GM21825 (cell line): Measurements from ENCODE around the gene CHST13.

ENCODE experiments used
- ATAC-seq: cut with Tn5 transposase; IDR thresholded peaks from one replicate; pipeline ENCODE4 v1.9.1; 2021; ENCODE audit warnings: mild to moderate bottlenecking, moderate library complexity; ENCODE audit not compliant: unreplicated experiment

Gene CHST13

GRCh38 chr3:126540342-126540849, 16.4 kb downstream of the CHST13 start:
- no peak for ATAC-seq

DNA sequence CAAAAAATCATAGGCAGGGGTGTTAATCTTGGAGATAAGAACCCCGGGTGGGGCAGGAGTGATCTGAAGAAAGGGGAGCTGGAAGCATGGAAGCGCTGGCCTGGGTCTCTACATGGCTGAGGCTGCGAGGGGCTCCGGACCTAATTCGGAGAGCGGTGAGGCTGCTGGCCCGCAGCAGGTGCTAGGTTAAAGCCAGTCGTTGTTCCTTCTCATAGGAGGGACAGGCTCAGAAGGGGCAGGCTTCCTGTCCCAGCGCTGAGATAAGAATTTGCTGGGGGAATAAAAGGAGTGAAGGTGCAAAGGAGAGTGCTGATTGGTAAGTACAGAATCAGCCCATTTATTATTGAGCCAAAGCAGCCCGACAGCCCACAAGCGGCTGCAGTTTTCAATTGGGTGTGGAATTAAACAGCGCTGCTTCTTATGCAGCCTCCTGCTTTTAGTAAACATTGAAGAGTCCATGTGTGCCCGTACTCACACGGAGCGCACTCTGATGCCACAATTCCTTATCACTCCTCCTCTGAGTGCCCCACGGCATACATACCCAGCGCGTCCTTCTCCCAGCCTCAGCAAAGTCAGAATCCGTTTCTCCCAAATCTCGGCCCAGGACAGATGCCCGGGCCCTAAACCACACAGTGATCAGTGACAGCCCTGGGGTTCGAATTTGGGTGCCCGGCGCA, 17.1 kb downstream of the CHST13 start:
- no peak for ATAC-seq

- no peak for ATAC-seq
Measured at GRCh38 chr3:126541628-126542339, 17.8 kb downstream of the CHST13 start.

DNA sequence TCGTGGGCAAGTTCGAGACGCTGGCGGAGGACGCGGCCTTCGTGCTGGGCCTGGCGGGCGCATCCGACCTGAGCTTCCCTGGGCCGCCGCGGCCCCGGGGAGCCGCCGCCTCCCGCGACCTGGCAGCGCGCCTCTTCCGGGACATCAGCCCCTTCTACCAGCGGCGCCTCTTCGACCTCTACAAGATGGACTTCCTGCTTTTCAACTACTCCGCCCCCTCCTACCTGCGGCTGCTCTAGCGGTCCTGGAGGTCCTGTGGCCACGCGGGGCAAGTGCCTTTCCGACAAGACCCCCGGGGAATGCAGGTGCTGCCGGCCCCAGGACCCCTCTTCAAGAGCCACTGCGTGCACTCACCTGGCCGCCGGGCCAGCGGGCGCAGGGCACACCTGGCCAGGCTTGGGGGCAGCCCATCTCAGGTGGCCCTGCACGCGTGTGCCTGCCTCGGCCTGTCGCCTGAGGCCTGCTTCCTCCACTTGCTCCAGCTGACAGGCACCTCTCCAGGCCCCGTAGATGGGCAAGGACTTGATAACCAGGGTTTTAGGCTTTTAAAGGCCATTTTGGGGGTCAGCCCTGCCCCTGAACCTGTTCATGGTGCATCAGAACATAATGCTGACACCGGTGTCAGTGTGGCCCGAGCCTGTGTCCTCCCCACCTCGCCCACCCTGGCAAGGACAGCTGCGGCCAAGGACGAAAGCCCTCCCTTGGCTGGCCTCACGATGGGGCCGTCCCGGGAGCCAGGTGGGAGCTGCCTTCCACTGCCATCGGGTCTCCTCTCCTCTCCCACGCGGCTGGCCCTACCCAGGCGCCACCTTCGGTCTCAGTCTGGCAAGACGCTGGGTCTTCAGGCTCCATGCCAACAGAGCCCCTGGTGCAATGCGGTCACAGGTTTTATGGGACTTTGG, 18.6 kb downstream of the CHST13 start:
- ATAC-seq, result no peak

DNA sequence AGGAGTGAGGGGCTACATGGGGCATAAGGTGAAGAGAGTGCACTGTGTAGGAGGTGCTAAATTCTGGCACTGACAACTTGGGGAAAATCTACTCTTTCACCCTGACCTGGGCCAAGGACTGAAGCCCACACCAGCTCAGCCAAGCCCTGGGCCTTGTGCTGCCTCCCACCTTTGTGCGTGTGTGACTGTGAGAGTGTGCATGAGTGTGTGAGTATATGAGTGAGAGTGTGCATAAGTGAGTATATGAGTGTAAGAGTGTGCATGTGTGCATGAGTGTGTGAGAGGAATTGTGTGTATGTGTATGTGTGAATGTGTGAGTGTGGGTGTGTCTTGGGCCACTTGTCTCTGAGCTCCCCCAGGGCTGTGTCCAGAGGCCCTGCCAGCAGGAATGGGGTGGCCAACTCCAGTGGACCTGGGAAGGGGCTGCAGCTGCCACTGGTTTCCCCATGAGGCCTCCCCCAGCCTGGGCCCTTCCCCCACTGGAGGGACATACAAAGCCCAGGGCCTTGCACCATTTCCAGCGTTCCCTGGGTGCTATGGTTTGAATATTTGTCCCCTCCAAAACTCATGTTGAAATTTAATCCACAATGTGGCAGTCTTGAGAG, 19.6 kb downstream of the CHST13 start:
- no peak for ATAC-seq

GRCh38 chr3:126544596-126545281, 20.8 kb downstream of the CHST13 start:
- ATAC-seq, result no peak

DNA sequence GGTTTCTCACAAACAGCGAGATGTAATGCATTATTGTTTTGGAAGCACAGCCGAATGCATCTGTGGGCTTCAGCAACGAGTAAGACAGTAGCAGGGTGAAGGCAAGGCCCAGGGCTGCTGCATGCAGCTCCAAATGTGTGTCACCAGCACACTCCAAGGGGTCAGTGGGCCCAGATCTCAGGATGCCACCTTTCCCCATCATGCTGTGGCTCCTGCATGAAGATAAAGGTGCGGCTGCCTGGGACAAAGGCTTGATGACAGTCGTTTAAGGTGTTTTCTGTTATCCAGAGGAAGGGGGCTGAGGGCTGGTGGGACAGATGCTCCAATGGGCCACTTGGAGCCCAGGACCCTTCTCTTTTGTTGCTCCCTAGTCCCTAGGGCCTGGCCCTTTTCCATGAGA, 21.6 kb downstream of the CHST13 start:
- no peak for ATAC-seq

DNA sequence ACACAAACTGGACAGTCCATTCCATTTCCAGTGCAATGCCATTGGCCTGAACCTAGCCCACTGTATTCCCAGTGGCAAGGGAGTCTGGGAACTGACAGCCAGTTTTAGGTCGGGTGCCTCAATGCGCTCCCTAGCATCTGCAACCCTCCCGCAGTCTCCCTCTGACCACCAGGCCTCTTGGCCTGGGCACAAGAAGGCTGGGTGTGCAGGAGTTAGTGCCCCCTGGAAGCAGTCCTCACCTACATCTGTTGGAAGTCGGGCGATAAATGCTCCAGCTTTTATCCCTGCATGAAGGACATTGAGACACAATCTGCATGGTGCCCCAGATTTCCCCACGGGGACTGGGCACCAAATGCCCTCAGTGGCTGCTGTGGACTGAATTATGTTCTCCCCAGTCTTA, 22.1 kb downstream of the CHST13 start:
- ATAC-seq, result no peak

GRCh38 chr3:126546549-126547239, 22.7 kb downstream of the CHST13 start:
- ATAC-seq, result no peak

GRCh38 chr3:126547721-126548120, 23.8 kb downstream of the CHST13 start:
- no peak for ATAC-seq

DNA sequence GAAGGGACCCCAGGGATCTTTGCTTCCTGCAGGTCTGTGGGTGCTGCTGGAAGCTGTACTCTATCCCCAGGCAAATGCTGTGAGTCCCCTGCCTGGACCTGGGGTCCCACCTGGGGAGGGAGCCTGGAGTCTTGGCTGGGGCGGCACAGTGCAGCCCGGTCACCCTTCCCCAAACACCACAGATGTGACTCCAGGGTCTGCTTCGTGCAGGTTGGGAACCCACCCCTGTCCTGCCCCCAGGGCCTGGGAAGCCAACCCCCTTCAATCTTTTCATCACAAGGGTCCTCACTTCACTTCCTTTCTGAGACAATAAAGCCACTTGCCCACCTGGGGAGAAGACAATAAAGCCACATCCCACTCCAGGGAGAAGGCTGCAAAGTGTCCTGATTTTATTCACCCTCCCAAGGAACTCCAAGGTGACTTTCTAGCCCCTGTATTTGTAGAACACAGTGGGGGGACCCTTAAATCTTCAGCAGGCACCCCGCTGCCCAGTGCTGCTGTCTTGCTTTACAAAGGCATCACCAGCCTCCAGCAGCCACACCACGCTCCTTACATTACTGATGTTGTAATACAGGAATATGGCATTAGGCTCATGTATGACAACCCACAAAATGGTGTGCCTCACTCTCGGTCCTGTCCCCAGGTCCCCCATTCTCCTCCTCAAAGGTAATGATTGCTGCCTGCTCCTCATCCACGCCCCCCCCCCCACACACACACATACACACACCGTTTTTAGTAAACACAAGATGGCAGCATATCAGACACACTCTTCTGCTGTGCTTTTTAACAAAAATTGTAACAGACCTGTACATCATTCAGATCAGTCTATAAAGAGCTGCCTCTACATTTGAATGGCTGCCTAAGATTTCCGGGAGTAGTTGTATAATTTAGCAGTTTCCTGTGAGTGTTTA, 24.9 kb downstream of the CHST13 start:
- ATAC-seq, result no peak

DNA sequence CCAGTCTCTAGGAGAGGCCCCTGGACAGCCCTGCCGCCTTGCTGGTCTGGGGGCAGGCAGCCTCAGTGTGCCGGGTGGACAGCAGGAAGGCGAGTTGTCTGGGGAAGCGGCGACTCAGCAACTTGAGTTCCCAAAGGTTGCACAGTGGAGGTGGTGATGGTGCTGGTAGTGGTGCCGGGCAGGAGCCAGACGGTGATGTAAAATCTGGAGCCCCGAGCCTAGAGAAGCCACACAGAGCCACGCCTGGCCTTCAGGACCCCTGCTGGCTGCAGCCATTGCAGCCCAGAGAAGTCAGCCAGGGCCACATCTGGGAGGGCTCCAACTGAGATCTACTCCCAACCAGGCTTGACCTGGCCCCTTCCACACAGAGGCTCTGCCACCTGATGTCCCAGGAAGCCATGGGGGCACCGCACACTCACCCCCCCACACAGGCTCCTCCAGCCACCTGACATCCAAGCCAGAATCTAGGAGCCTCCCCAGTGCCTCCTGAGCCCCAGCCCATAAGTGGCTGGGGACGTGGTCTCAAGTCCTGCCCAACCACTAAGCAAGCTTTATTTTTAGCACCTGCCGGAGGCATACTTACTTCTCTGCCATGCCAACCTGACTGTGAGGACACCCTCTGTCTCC, 26.0 kb downstream of the CHST13 start:
- ATAC-seq, result no peak

DNA sequence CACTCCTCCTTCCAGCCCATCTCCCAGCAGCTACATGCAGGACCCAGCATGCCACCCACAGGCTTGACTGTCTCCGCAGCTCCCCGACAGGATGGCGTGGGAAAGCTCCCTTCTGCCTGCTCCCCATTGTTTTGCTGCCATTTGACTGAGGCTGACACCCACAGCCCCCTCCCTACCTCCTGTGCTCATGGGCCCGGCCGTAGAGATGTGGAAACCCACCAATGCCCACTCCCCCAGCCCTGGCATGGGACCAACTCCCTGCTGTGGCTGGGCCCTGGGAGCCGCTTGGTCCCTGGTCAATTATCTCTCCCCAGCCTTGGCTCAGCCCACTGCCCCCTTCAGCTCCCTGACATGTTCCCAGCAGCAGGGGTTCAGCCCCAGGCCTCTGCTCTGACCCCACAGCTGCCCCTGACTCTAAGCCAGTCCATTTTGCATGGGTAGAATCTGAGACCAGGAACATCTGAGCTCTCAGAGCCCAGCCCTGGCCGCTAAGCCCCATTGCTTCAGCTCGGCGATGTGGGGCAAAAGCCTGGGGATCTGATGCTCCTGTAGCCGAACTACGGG, 26.6 kb downstream of the CHST13 start:
- no peak for ATAC-seq

GRCh38 chr3:126551121-126551838, 27.3 kb downstream of the CHST13 start:
- no peak for ATAC-seq

GRCh38 chr3:126551839-126552687, 28.1 kb downstream of the CHST13 start:
- ATAC-seq, result no peak

- ATAC-seq, result no peak
Measured at GRCh38 chr3:126552688-126553283, 28.8 kb downstream of the CHST13 start.
